T-cell (primary cell): ENCODE measurements around the gene TSPAN4. TPM values are rescaled to one million over a fixed set of nuclear protein-coding genes. Genes with fewer than 3 reads are reported as not detected.

Experiments used
- ATAC-seq, 4 experiments: fragments of 200-7000 bp in 3 of 4; fragments of 150-1000 bp in 1 of 4; cut with Tn5 transposase; replicated peaks in 1 of 4; 1 replicate in 3 of 4; 2 replicates in 1 of 4; pipeline ENCODE4 v1.10.0; 2021; ENCODE audit warnings: moderate library complexity in 3 of 4, mild to moderate bottlenecking in 2 of 4, moderate number of reproducible peaks in 1 of 4
- CTCF ChIA-PET, 2 donors: fragments of 300-600 bp; sonication (Branson Sonifier 250); formaldehyde crosslinking; loops; one replicate each; lab custom pipeline; 2022; ENCODE audit warnings: antibody characterized with exemption in 2 of 2; lab: Charles Lee
- POLR2A ChIA-PET, 2 donors: fragments of 300-600 bp; sonication (Branson Sonifier 250); formaldehyde crosslinking; loops; one replicate each; lab custom pipeline; 2022; ENCODE audit warnings: antibody characterized with exemption in 2 of 2; lab: Charles Lee
- DNase-seq, 35 experiments: peaks; one replicate each; pipeline versions ENCODE4 v3.0.0 to v3.0.0-alpha.2; 2013 to 2023
- H3K27ac ChIP-seq: one replicate; pipeline ENCODE4 v1.5.1; 2013; ENCODE audit warnings: low read length
- H3K27me3 ChIP-seq, 2 experiments: replicated peaks in 1 of 2; 1 replicate in 1 of 2; 2 replicates in 1 of 2; pipeline versions ENCODE4 v1.6.1 to v1.7.0; 2013; ENCODE audit warnings: low read length in 1 of 2, mixed read lengths in 1 of 2; ENCODE audit not compliant: control insufficient read depth in 2 of 2, insufficient read depth in 2 of 2; ENCODE audit errors: extremely low read depth in 1 of 2
- H3K36me3 ChIP-seq, 2 donors: 1 replicate in 1 of 2; 2 replicates in 1 of 2; pipeline versions ENCODE4 v1.6.1 to v1.7.0; 2013; ENCODE audit warnings: low read length in 1 of 2; ENCODE audit not compliant: control insufficient read depth in 2 of 2, insufficient read depth in 1 of 2; ENCODE audit errors: extremely low read depth in 1 of 2
- H3K4me1 ChIP-seq, 2 experiments: 1 replicate in 1 of 2; 2 replicates in 1 of 2; pipeline versions ENCODE4 v1.6.1 to v1.7.0; 2013; ENCODE audit warnings: low read length in 2 of 2, mixed read lengths in 1 of 2; ENCODE audit not compliant: insufficient read depth in 2 of 2, control insufficient read depth in 1 of 2; ENCODE audit errors: extremely low read depth in 1 of 2
- H3K4me3 ChIP-seq, 2 donors: 1 replicate in 1 of 2; 2 replicates in 1 of 2; pipeline versions ENCODE4 v1.5.1 to v1.7.0; 2013; ENCODE audit warnings: mild to moderate bottlenecking in 2 of 2, low read length in 1 of 2, moderate library complexity in 1 of 2; ENCODE audit not compliant: control insufficient read depth in 1 of 2; ENCODE audit errors: extremely low read depth in 1 of 2
- H3K9me3 ChIP-seq: 2 replicates; pipeline ENCODE4 v1.7.0; 2013
- H3K27ac Mint-ChIP-seq, 2 donors: one replicate each; pipeline ENCODE4 v1.8.0; 2020 to 2021; ENCODE audit warnings: mild to moderate bottlenecking in 2 of 2, mixed read lengths in 2 of 2
- H3K27me3 Mint-ChIP-seq, 2 donors: one replicate each; pipeline ENCODE4 v1.8.0; 2021 to 2022; ENCODE audit warnings: mixed read lengths in 2 of 2
- H3K36me3 Mint-ChIP-seq: one replicate; pipeline ENCODE4 v1.8.0; 2021; ENCODE audit warnings: mixed read lengths
- H3K4me1 Mint-ChIP-seq, 3 donors: one replicate each; pipeline ENCODE4 v1.8.0; 2020 to 2022; ENCODE audit warnings: mixed read lengths in 3 of 3, mild to moderate bottlenecking in 1 of 3
- H3K4me3 Mint-ChIP-seq, 3 donors: one replicate each; pipeline ENCODE4 v1.8.0; 2020 to 2022; ENCODE audit warnings: mild to moderate bottlenecking in 3 of 3, mixed read lengths in 3 of 3, moderate library complexity in 3 of 3
- H3K9me3 Mint-ChIP-seq, 3 donors: one replicate each; pipeline ENCODE4 v1.8.0; 2020 to 2022; ENCODE audit warnings: mixed read lengths in 3 of 3
- WGBS: methylation state at CpG from one replicate; pipeline ENCODE4 v1.1.5; 2013; ENCODE audit warnings: missing lambda C conversion rate; ENCODE audit not compliant: insufficient coverage; 5-methylcytosine and 5-hydroxymethylcytosine counted together
- total RNA-seq, 35 experiments: library from RNA in 6 of 35; stranded (reverse) in 6 of 35; fragments of 120-200 nt in 1 of 35; gene quantifications; one replicate each; pipeline versions ENCODE4 v1.2.1 to v1.2.4 and lab custom pipeline; 2013 to 2026

The TSPAN4 gene
- total RNA-seq, 5 donors from 2014 or later (not counting 1 experiment from before 2014, with no cell fraction given), result 3.1 to 5.8 (median 4.4) TPM

- H3K9me3 Mint-ChIP-seq, result no peaks in the 10 kb centered on the region
- POLR2A ChIA-PET, result no interaction called here
- Histone ChIP-seq H3K4me1 (no peaks in the 10 kb centered on the region), H3K36me3 (peaks cover 13 to 26% of the 10 kb centered on the region in 2 donors), H3K4me3 (no peak overlapping the region), H3K27ac (no peak overlapping the region), H3K27me3 (no peaks in the 10 kb centered on the region), H3K9me3 (no peaks in the 10 kb centered on the region)
- H3K27me3 Mint-ChIP-seq, result no peaks in the 10 kb centered on the region
- peaks cover 23% of the 10 kb centered on the region for H3K36me3 Mint-ChIP-seq
- DNase-seq (no peak), ATAC-seq (no peak)
- 95% methylated on average over 10 of the region's 10 CpGs for WGBS
- no peak overlapping the region for H3K4me3 Mint-ChIP-seq
- H3K27ac Mint-ChIP-seq, result no peak overlapping the region
- no peaks in the 10 kb centered on the region for H3K4me1 Mint-ChIP-seq
- CTCF ChIA-PET, result no interaction called here
These were observed 40.9 kb downstream of the TSPAN4 start for GRCh38 chr11:883527-883926.

- no peak for ATAC-seq
- Mint-ChIP-seq H3K4me1 (no peaks in the 10 kb centered on the region), H3K27ac (no peak overlapping the region), H3K36me3 (peaks cover 23% of the 10 kb centered on the region), H3K4me3 (no peak overlapping the region), H3K9me3 (no peaks in the 10 kb centered on the region), H3K27me3 (no peaks in the 10 kb centered on the region)
- CTCF ChIA-PET, result no interaction called here
- H3K27ac ChIP-seq, result no peak overlapping the region
- H3K27me3 ChIP-seq, result no peaks in the 10 kb centered on the region
- no peaks in the 10 kb centered on the region for H3K4me1 ChIP-seq
- POLR2A ChIA-PET, result no interaction called here
- WGBS, result 89% methylated on average over 14 of the region's 16 CpGs
- H3K36me3 ChIP-seq, result peaks cover 13 to 25% of the 10 kb centered on the region in 2 donors
- no peak overlapping the region for H3K4me3 ChIP-seq
- no peaks in the 10 kb centered on the region for H3K9me3 ChIP-seq
- DNase-seq, result no peak
These were observed 42.0 kb downstream of the TSPAN4 start for GRCh38 chr11:884578-885070.

GRCh38 chr11:886568-886967 lies 43.9 kb downstream of the TSPAN4 start:
- Histone ChIP-seq H3K4me3 (no peak overlapping the region), H3K9me3 (no peaks in the 10 kb centered on the region)

GRCh38 chr11:887589-887988 lies 44.9 kb downstream of the TSPAN4 start:
- no peak overlapping the region for H3K4me3 Mint-ChIP-seq
- WGBS, result 93% methylated on average over 14 of the region's 14 CpGs
- H3K9me3 Mint-ChIP-seq, result no peaks in the 10 kb centered on the region
- no peaks in the 10 kb centered on the region for H3K4me1 ChIP-seq
- no peak overlapping the region for H3K27ac Mint-ChIP-seq
- H3K27me3 Mint-ChIP-seq, result no peaks in the 10 kb centered on the region
- peaks cover 13% of the 10 kb centered on the region for H3K36me3 Mint-ChIP-seq
- peaks cover 9 to 16% of the 10 kb centered on the region in 2 donors for H3K36me3 ChIP-seq
- no peaks in the 10 kb centered on the region for H3K27me3 ChIP-seq
- H3K4me1 Mint-ChIP-seq, result no peaks in the 10 kb centered on the region
- H3K27ac ChIP-seq, result no peak overlapping the region
- ChIA-PET CTCF (no interaction called here), POLR2A (no interaction called here)
- no peaks in the 10 kb centered on the region for H3K9me3 ChIP-seq
- H3K4me3 ChIP-seq, result no peak overlapping the region
- DNase-seq (no peak), ATAC-seq (no peak)

More at GRCh38 chr11:886568-886967, 43.9 kb downstream of the TSPAN4 start:
- H3K27me3 ChIP-seq, result no peaks in the 10 kb centered on the region
- POLR2A ChIA-PET, result interaction anchor here in 1 of 2 donors (0.7 kb wide), 1 partner anchor 36 kb away, joined by 4 read pairs; no protein-coding TSS in a partner anchor
- Mint-ChIP-seq H3K36me3 (peaks cover 17% of the 10 kb centered on the region), H3K4me3 (no peak overlapping the region), H3K9me3 (no peaks in the 10 kb centered on the region), H3K27me3 (no peaks in the 10 kb centered on the region), H3K4me1 (no peaks in the 10 kb centered on the region), H3K27ac (no peak overlapping the region)
- WGBS, result 97% methylated on average over 16 of the region's 17 CpGs
- CTCF ChIA-PET, result no interaction called here
- H3K36me3 ChIP-seq, result peaks cover 9 to 18% of the 10 kb centered on the region in 2 donors
- no peaks in the 10 kb centered on the region for H3K4me1 ChIP-seq
- no peak for ATAC-seq
- H3K27ac ChIP-seq, result no peak overlapping the region
- no peak for DNase-seq

- Histone ChIP-seq H3K4me1 (no peaks in the 10 kb centered on the region), H3K36me3 (peaks cover 4 to 10% of the 10 kb centered on the region in 2 donors), H3K27ac (no peak overlapping the region), H3K9me3 (no peaks in the 10 kb centered on the region), H3K4me3 (no peak overlapping the region), H3K27me3 (no peaks in the 10 kb centered on the region)
- ATAC-seq, result no peak
- Mint-ChIP-seq H3K36me3 (peaks cover 12% of the 10 kb centered on the region), H3K4me3 (no peak overlapping the region), H3K27ac (no peak overlapping the region), H3K4me1 (no peaks in the 10 kb centered on the region), H3K27me3 (no peaks in the 10 kb centered on the region), H3K9me3 (no peaks in the 10 kb centered on the region)
- DNase-seq, result no peak
- WGBS, result 93% methylated on average over 34 of the region's 45 CpGs
- ChIA-PET POLR2A (no interaction called here), CTCF (no interaction called here)
These were observed 45.9 kb downstream of the TSPAN4 start for GRCh38 chr11:888310-889212.

- H3K27ac ChIP-seq, result no peak overlapping the region
- Mint-ChIP-seq H3K36me3 (peaks cover 12% of the 10 kb centered on the region), H3K9me3 (no peaks in the 10 kb centered on the region), H3K4me1 (no peaks in the 10 kb centered on the region), H3K4me3 (no peak overlapping the region), H3K27me3 (no peaks in the 10 kb centered on the region), H3K27ac (no peak overlapping the region)
- ChIA-PET POLR2A (no interaction called here), CTCF (no interaction called here)
- H3K36me3 ChIP-seq, result peaks cover 0 to 4% of the 10 kb centered on the region in 2 donors
- H3K27me3 ChIP-seq, result no peaks in the 10 kb centered on the region
- 96% methylated on average over 13 of the region's 13 CpGs for WGBS
- ATAC-seq (no peak), DNase-seq (no peak)
- no peaks in the 10 kb centered on the region for H3K4me1 ChIP-seq
- H3K4me3 ChIP-seq, result no peak overlapping the region
- H3K9me3 ChIP-seq, result no peaks in the 10 kb centered on the region
These were observed 46.6 kb downstream of the TSPAN4 start for GRCh38 chr11:889257-889656.
